NT2/D1 (cell line): ENCODE results near the gene GPR4.

Experiments
- DNase-seq: peaks from one replicate; pipeline ENCODE4 v3.0.0-alpha.2; 2011; ENCODE audit warnings: low read depth, low spot score
- H3K27me3 ChIP-seq: 2 replicates; pipeline ENCODE4 v1.6.0; 2011; ENCODE audit warnings: mild to moderate bottlenecking; ENCODE audit not compliant: insufficient read length, insufficient read depth
- H3K36me3 ChIP-seq: 2 replicates; pipeline ENCODE4 v1.6.1; 2011; ENCODE audit warnings: mild to moderate bottlenecking, low read length, mixed read lengths; ENCODE audit not compliant: insufficient read depth, insufficient read length
- H3K4me1 ChIP-seq: 2 replicates; pipeline ENCODE4 v1.5.1; 2011; ENCODE audit not compliant: insufficient read depth, insufficient read length
- H3K4me3 ChIP-seq: 2 replicates; pipeline ENCODE4 v1.5.1; 2011; ENCODE audit warnings: low read depth; ENCODE audit not compliant: insufficient read length
- H3K9ac ChIP-seq: 2 replicates; pipeline ENCODE4 v1.6.0; 2011; ENCODE audit warnings: low read depth; ENCODE audit not compliant: insufficient read length
- H3K9me3 ChIP-seq: 2 replicates; pipeline ENCODE4 v1.5.1; 2011; ENCODE audit warnings: mild to moderate bottlenecking, low read length; ENCODE audit not compliant: insufficient read depth
- SUZ12 ChIP-seq: IDR thresholded peaks from 2 replicates; pipeline ENCODE4 v1.6.1; 2011; ENCODE audit not compliant: insufficient read length, insufficient read depth; ENCODE audit errors: extremely low read depth
- YY1 ChIP-seq: IDR thresholded peaks from 2 replicates; pipeline ENCODE4 v1.6.1; 2011; ENCODE audit not compliant: insufficient read length, insufficient read depth
- ZNF274 ChIP-seq: IDR thresholded peaks from 2 replicates; pipeline ENCODE4 v1.6.1; 2011; ENCODE audit warnings: mild to moderate bottlenecking, low read depth, low read length

The GPR4 gene

DNA sequence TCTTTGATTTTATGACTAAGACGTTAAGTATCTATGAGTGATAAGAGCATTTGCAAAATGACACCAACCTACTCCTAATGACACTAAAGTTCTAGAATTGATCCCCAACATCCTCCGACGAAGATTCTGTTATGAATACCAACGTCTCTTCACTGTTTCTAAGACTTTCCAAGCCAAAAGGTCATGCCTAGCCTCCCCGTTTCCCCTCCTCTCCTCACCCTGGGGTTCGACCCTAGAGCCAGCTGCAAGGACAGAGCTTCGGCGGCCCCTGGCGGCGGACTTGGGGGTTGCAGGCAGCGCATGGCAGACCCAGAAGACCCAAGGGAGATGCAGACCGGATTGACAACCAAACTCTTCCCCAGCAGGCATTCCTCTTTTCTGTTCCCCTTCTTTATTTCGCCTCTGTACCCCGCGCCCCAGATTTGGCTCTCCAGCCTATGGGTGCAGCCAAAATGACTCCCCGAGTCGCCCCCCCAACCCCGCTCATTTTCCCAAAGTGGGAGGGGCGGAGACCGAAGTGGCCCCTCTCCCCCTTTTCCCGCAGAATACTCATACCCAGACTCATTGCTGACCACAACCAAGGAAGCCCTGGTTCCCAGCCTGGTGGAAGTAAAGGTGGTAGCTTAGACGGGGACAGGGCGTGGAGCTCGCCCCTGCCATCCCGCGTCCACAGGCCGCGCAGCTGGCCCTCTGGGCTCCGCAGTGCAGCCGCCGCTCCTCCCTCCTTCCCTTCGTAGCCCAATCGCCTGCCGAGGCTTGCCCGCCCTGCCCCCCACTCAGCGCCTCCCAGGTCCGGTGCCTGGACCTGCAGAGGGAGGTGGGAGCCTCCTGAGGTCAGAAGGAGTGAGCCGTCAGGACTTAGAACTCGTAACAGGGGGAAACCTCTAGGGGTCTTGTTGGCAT is 41.3 kb upstream of the GPR4 start:
- H3K4me1 ChIP-seq: peaks cover 10% of the 10 kb centered on the region
- H3K4me3 ChIP-seq: peak overlapping the region; percentile 65
- peak; percentile 74 for DNase-seq
- H3K27me3 ChIP-seq: no peaks in the 10 kb centered on the region
- no peak for TF ChIP-seq YY1
- no peaks in the 10 kb centered on the region for H3K36me3 ChIP-seq
- H3K9ac ChIP-seq: peak overlapping the region; percentile 76
- H3K9me3 ChIP-seq: 0 out of 2 replicates have a peak, but pooled peaks cover 4% of the 10 kb centered on the region

DNA sequence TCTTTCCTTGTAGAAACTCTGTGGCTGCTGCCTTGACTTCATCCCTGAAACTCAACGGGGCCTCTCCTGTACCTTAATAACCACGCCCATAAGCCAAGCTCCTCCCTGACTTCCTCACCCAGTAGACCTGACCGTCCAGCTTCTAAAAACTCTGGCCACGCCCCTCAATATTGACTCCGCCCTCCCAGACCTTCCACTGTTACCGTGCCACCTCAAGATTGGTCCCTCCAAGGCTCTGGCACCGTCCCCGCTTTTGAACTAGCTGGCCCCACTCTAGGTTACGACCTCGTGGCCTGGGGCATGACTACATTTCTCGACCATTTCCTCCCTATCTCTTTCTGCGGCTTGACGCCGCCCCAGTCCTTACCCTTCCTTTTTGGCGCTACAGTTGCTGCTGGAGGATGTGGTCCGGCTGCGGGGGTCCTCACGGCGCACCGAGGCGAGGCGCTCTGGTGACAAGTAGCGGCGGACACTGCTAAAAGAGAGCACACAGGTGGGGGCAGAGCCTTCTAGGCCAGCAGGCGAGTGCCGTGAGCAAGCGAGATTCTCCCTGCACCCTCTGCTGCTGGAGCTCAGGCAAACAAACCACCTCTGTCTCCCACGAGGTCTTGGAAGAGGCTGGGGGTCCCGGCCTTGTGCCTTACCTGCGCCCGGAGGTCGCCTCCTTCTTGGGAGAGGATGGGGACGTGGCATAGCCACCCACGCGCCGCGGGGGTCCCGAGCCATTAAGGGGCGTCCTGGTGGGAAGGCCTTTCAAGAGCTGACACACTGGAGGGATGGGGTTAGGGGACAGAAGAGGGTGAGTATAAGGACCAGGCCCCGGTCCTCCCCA is 39.5 kb upstream of the GPR4 start:
- no peaks in the 10 kb centered on the region for H3K36me3 ChIP-seq
- peaks cover 10% of the 10 kb centered on the region for H3K4me1 ChIP-seq
- no peaks in the 10 kb centered on the region for H3K27me3 ChIP-seq
- no peak for DNase-seq
- TF ChIP-seq SUZ12 (no peak), ZNF274 (no peak), YY1 (no peak)
- 0 out of 2 replicates have a peak, but pooled peaks cover 3% of the 10 kb centered on the region for H3K9me3 ChIP-seq
- H3K4me3 ChIP-seq: peak overlapping the region; percentile 28
- H3K9ac ChIP-seq: peak overlapping the region; percentile 70

DNA sequence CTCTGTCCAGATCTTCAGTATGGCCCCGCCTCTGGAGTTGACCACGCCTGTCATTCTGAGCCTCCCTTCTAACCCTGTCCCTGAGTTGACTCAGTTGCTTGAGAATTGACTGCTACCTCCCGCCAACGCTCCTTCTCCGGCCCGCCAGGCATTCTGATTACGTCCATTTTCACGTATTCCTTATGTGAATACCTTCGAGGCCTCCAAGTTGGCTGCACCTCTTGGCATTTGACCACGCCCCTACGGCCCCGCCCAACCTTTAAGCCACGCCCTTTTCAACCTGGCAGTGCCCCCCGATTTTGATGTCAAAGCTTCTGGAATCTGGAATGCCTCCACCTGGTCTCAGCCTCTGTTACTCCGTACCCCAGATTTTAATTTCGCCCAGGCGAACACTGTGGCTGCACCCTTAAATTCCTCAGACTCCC is 38.8 kb upstream of the GPR4 start:
- H3K9ac ChIP-seq: no peak overlapping the region
- H3K4me1 ChIP-seq: peaks cover 10% of the 10 kb centered on the region
- no peaks in the 10 kb centered on the region for H3K27me3 ChIP-seq
- TF ChIP-seq ZNF274 (no peak), SUZ12 (no peak), YY1 (no peak)
- no peak overlapping the region for H3K4me3 ChIP-seq
- DNase-seq: no peak
- H3K9me3 ChIP-seq: no peaks in the 10 kb centered on the region
- H3K36me3 ChIP-seq: no peaks in the 10 kb centered on the region

DNA sequence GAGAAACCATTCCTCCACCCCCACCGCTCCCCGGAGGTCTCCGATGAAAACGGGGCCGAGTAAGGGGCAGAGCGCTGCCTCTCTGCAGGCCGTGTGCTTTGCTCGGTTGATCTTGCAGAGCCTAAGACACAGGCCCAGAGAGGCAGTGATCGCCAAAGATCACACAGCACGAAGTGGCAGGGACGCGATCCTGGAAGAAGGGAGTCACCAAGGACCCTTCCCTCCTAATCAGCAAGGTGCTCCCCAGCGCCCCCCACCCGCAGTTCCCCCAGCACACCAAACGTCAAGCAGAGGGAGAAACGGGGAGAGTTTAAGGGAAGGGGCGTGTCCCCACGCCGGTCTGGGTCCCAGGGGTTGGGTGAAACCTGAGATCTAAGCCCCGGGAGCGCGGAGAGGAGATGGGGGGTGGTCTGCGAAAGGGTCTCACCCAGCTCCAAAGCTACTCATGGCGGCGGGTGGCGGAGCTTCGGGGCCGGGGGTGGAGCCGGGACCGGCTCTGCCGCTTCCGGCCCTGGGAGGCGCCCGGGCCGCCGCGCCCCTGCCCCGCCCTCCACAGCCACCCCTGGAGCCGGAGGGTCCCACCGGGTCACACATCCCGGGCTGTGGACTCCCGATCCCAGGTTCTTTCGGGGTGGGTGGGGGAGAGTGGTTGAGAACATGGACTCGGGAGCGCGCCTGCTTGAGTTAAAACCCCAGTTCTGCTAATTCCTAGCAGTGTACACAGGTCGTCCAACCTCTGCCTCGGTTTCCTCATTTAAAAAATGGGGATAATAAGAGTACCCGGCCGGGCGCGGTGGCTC is 37.1 kb upstream of the GPR4 start, which contains the start of gene EML2:
EML2 (minus strand) TSS at position 468 of the 800 bp plus-strand sequence; CDS start at position 447, 21 bp downstream.
- Histone ChIP-seq H3K9ac (peak within 1 kb of the TSS; percentile 76), H3K9me3 (no peaks in the 10 kb centered on the region), H3K4me1 (peaks cover 5% of the 10 kb centered on the region), H3K27me3 (no peaks in the 10 kb centered on the region), H3K4me3 (peak within 1 kb of the TSS; percentile 52), H3K36me3 (no peaks in the 10 kb centered on the region)
- no peak for DNase-seq
- no peak for TF ChIP-seq SUZ12
- no peak for TF ChIP-seq YY1
- no peak for TF ChIP-seq ZNF274

DNA sequence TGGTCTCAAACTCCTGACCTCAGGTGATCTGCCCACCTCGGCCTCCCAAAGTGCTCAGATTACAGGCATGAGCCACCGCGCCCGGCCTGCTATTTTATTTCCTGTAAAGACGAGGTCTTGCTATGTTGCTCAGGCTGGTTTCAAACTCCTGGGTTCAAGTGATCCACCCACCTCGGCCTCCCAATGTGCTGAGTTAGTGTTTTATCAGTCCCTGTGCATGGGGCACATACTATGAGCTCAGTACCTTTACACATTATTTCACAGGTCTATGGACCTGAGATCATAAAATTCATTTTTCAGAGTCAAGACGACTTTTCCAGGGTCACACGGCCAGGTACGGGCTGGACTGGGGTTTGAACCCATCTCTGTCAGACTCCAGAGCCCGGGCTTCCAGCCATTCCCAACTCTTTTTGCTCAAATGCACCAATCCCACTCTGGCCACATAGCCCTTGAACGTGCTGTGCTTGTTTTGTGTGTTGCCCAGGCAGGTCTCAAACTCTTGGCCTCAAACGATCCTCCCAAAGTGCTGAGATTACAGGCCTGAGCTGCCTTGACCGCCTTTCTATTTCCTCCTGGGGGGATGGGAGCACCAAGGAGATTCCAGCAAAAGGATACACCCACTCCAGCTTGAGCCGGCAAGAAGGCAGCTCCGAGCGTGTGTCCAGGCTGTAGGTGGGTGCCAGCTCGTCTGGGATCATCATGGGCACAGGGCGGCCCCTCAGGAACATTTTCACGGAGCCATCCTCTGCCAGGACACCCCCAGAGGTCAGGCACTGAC is 36.1 kb upstream of the GPR4 start:
- no peak for DNase-seq
- TF ChIP-seq SUZ12 (no peak), ZNF274 (no peak), YY1 (no peak)
- Histone ChIP-seq H3K36me3 (no peaks in the 10 kb centered on the region), H3K9me3 (no peaks in the 10 kb centered on the region), H3K4me3 (peak overlapping the region; percentile 52), H3K27me3 (no peaks in the 10 kb centered on the region), H3K4me1 (peaks cover 3% of the 10 kb centered on the region), H3K9ac (peak overlapping the region; percentile 76)

DNA sequence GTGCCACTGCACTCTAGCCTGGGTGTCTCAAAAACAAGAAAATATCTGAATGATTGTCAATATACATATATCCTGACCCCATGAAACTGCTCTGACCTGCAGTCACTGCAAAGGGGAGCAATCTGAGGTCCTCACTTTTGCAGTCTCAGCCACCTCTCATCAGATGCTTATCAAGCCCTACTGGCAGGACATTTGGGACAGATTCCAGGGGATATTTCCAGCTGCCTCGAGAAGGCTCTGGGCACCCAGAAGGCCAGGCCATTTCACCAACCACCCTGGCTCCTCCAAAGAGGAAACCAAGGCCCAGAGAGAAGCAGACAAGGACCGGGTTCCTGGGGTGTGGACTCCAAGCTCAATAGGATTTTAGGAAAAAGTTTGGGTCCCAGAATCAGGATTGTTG is 34.9 kb upstream of the GPR4 start:
- TF ChIP-seq SUZ12: no peak
- no peak for TF ChIP-seq YY1
- no peak for TF ChIP-seq ZNF274
- H3K4me1 ChIP-seq: peaks cover 5% of the 10 kb centered on the region
- peak overlapping the region; percentile 32 for H3K9ac ChIP-seq
- H3K9me3 ChIP-seq: no peaks in the 10 kb centered on the region
- no peaks in the 10 kb centered on the region for H3K36me3 ChIP-seq
- no peaks in the 10 kb centered on the region for H3K27me3 ChIP-seq
- DNase-seq: no peak
- H3K4me3 ChIP-seq: no peak overlapping the region
